GM21367 (cell line): ENCODE results near the gene NT5E.
A peak's percentile ranks its signal among the peaks of the same experiment; 100 is the strongest.

Source experiments
- ATAC-seq: cut with Tn5 transposase; IDR thresholded peaks from one replicate; pipeline ENCODE4 v1.9.1; 2021; ENCODE audit not compliant: unreplicated experiment

The NT5E gene

DNA sequence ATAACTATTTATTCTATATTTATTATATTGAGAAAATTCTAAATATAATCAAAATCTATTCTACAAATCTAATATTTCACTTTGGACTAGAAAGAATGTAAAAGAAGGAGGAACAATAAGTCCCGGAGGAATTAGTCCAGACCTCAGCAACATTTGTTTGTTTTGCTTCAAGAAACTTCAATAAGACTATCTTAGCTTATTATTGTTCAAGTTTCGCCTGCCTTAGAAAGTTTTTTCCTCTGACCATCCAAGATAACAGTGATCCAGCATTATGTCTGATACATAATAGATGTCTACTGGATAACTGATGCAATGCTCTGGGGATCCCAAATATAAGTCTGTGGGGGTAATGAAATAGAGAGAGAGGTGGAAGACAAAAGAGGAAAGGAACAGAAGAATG, 28.7 kb upstream of the NT5E start:
- no peak for ATAC-seq

- ATAC-seq: no peak
Measured at GRCh38 chr6:85421972-85422371, 27.9 kb upstream of the NT5E start.

GRCh38 chr6:85422996-85423395, 26.9 kb upstream of the NT5E start:
- ATAC-seq: no peak

- no peak for ATAC-seq
Measured at GRCh38 chr6:85424981-85425380, 24.9 kb upstream of the NT5E start.

DNA sequence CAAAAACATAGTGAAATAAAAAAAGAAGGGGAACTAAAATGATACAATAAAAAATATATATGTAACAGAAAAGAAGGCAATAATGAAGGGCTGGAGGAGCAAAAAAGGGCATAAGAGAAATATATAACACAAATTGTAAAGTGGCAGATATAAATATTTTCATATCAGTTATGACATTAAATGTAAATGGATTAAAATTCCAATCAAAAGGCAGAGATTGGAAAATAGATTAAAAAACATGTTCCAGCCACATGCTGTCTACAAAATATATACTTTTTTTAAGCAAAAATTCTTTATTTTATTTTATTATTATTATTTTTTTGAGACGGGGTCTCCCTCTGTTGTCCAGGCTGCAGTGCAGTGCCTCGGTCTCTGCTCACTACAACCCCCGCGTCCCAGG, 23.9 kb upstream of the NT5E start:
- no peak for ATAC-seq

DNA sequence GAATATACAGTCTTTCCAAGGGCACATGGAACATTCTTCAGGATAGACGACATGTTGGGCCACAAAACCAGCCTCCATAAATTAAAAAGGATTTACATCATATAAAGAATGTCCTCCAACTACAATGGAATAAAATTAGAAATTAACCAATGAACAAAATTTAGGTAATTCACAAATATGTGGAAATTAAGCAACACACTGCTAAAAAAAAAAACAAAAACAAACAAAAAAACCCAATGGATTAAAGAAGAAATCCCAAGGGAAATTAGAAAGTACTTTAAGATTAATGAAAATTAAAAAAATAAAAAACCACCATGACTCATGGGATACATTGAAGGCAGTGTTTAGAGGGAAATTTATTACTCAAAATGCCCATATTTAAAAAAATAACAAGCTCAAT, 21.4 kb upstream of the NT5E start:
- no peak for ATAC-seq

- ATAC-seq: no peak
Measured at GRCh38 chr6:85429346-85429745, 20.5 kb upstream of the NT5E start.

DNA sequence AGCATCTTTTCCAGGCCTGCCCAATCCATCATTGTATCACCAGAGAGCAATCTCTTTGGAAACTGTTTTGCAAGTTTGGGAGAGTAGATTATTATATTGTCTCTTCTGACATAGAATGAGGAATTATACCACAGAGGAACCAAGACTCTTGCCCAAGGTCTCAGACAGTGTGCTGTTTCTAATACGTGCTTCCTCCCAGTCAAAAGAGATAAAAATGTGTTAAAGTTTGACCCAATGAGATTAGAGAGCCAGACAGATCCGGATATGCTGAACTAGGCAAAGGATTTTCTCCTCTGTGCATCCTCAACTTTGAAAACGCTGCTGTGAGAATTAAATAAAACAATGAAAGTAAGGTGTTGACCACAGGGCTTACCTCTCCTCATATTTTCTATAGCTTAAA, 18.6 kb upstream of the NT5E start:
- ATAC-seq: no peak

- no peak for ATAC-seq
Measured at GRCh38 chr6:85432554-85432953, 17.3 kb upstream of the NT5E start.

DNA sequence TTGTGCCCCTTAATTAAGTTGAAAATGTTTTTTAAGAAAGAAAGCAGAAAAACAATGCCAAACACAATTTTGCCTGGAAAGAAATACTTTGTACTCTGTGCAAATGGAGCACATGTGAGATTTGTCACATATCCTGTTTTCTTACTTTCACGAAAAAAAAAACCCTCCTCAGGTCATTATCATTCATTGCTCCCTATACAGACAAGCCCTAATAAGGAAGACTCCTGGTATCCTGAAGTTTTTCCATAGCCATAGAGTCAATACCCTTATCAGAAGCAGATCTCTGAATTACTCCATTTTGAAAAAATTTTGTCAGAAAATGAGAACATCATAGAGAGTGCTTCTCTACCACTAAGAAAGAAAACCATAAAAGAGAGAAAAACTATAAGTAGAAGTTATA, 14.0 kb upstream of the NT5E start:
- ATAC-seq: no peak

GRCh38 chr6:85436411-85436810, 13.5 kb upstream of the NT5E start:
- ATAC-seq: no peak

- ATAC-seq: no peak
Measured at GRCh38 chr6:85436939-85437495, 12.9 kb upstream of the NT5E start.

DNA sequence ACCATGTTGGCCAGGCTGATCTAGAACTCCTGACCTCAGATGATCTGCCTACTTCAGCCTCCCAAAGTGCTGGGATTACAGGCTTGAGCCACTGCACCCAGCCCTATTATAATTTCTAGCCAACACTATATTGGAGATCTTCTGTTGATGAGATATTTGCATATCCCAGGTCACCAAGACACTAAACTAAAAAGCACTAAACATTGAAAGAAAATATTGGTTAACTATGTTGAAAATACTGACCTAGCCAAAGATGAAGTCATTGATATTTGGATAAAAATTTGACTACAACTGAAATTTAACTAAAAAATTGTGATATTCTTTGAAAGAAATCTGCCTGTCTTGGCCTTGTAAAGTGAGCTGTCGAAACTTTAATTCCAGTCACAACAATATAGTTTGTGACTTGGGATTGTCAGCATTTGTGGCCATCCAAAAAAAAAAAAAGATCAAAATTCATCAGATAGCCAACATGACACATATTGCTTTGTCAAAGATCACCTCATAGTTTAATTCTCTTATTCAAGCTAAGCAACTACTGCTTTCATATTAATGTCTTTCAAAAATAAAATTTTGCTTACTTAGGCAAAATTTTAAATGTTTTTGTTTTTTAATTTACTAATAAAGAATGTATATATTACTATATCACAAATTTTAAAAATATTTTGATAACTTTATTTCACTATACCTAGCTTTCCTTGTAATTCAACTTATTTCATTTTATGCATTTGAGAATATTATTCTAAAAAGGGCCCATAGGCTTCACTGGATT, 6.3 kb upstream of the NT5E start:
- ATAC-seq: no peak

- peak; percentile 75 for ATAC-seq
Measured at GRCh38 chr6:85449388-85449817, 480 bp upstream of the NT5E start.

- ATAC-seq: no peak
Measured at GRCh38 chr6:85451565-85452306, 1.9 kb downstream of the NT5E start.

DNA sequence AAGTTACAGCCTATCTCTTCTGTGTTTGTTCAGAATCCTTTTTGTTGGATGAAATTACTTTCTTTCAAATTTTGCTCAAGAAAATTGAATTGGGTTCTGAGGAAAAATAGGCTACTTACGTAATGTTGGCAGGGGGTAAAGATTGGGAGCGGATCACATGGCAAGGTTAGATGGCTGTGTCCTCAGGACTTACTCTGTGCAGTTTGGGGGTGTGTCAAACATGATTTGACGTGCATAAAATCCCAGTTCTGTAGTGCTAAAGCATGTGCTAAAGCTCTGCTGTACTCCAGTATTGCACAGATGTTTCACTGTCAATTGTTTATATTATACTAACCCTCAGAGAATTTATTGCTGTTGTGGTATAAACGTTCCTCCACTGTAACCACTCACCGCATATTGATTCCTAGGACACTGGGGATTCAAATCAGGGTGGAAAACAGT, 2.6 kb downstream of the NT5E start:
- no peak for ATAC-seq

GRCh38 chr6:85453052-85453451, 3.2 kb downstream of the NT5E start:
- no peak for ATAC-seq

DNA sequence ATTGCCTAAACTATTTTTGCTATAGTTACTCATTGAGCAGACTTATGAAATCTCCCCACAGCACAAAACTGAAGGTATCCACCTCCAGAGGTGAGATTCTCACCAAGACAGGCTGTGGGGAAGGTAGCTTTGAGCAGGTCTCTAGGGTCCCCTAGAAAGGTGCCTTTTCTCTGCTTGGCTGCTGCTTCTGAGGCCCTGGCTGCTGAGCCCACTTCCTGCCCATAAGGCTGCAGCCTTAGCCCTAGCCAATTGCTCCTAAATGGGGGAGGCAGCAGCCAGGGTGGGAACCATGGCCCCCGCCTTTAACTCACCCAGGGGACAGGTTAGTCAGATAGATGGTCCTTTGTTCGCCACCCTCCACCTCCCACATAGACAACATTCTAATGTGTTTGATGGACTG, 3.6 kb downstream of the NT5E start:
- ATAC-seq: peak; percentile 13

- no peak for ATAC-seq
Measured at GRCh38 chr6:85455471-85456026, 5.7 kb downstream of the NT5E start.

DNA sequence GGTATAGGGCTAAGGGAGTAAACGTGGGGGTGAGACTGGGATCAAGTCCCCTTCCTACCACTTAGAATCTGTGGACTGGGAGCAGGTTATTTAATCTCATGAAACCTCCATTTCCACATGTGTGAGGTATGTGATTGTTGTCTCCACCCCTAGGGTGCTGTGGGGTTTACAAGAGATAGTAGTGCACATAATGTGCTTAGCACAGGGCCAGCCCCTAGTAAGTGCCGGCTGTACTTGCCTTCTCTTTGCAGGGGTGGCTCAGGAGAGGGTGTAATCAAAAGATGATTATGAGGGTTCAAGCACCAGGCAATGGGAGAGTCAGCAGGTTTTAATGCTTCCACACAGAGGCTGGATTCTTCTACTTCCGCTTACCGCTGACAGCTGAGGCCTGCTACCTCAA, 6.9 kb downstream of the NT5E start:
- ATAC-seq: no peak

DNA sequence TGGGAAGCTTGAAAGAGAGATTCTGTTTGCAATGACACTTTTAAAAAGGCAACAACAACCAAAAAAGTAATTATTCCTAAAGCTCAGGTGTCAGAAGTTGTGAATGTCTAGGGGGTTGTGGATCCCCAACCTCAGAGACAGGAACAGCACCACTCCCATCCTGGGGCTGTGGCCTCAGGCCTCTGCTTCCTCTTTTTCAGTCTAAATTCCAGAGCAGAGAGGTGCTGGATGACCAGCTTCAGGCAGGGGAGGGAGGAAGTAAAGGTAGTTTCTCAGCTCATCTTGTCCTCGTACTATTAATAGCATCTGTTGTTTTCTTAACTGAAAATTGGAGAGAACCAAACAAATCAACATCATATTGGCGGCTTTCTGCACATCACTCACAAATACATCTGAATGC, 8.3 kb downstream of the NT5E start:
- ATAC-seq: no peak

GRCh38 chr6:85458782-85459181, 8.9 kb downstream of the NT5E start:
- ATAC-seq: no peak
